Cardiac muscle cell (in vitro differentiated cells and primary cell): ENCODE results near the gene AOPEP. TPM values are rescaled to one million over a fixed set of nuclear protein-coding genes. Genes with fewer than 3 reads are reported as not detected.

ENCODE experiments used
- DNase-seq, 2 donors: peaks; one replicate each; pipeline versions ENCODE4 v3.0.0 to v3.0.0-alpha.2; 2010 to 2017; ENCODE audit warnings: low read depth in 1 of 2, low spot score in 1 of 2
- H3K27ac ChIP-seq: fragments of 200-600 bp; sonication (generic); 2 replicates; pipeline ENCODE4 v1.5.1; 2016
- H3K27me3 ChIP-seq: fragments of 200-600 bp; sonication (generic); 2 replicates; pipeline ENCODE4 v1.6.0; 2016; ENCODE audit warnings: control low read depth
- H3K36me3 ChIP-seq: fragments of 200-600 bp; sonication (generic); 2 replicates; pipeline ENCODE4 v1.5.1; 2016; ENCODE audit warnings: control low read depth
- H3K4me1 ChIP-seq: fragments of 200-600 bp; sonication (generic); 2 replicates; pipeline ENCODE4 v1.8.1; 2017; ENCODE audit warnings: low read depth, mild to moderate bottlenecking, mixed run types
- H3K4me3 ChIP-seq: fragments of 200-600 bp; sonication (generic); 2 replicates; pipeline ENCODE4 v1.5.1; 2016; ENCODE audit warnings: mild to moderate bottlenecking
- H3K9me3 ChIP-seq: fragments of 200-600 bp; sonication (generic); 2 replicates; pipeline ENCODE4 v1.5.1; 2017; ENCODE audit warnings: low read depth, mild to moderate bottlenecking, control low read depth
- CTCF ChIP-seq: IDR thresholded peaks from 2 replicates; pipeline ENCODE4 v1.5.1; 2012; ENCODE audit warnings: low read depth, mild to moderate bottlenecking, low read length
- polyA plus RNA-seq: library from polyadenylated mRNA; unstranded; fragments of >200 nt; fragmentation: Nextera tagmentation; extraction: Ambion mirVana; gene quantifications from 2 replicates; pipeline ENCODE4 v1.2.1, GENCODE V29; 2016
- total RNA-seq: library from RNA; depleted of rRNA; stranded (reverse); fragments of >200 nt; gene quantifications from 2 replicates; pipeline ENCODE4 v1.2.3, GENCODE V29; 2016

Gene AOPEP
- total and polyA plus RNA-seq, 2 experiments from 2014 or later = 46.8 to 88.7 TPM

GRCh38 chr9:94993821-94994165, 267.3 kb downstream of the AOPEP start:
- peaks cover 25% of the 10 kb centered on the region for H3K4me1 ChIP-seq
- H3K4me3 ChIP-seq = no peak overlapping the region
- DNase-seq = no peak
- H3K36me3 ChIP-seq = no peaks in the 10 kb centered on the region
- no peak overlapping the region for H3K27ac ChIP-seq
- no peaks in the 10 kb centered on the region for H3K27me3 ChIP-seq
- no peaks in the 10 kb centered on the region for H3K9me3 ChIP-seq
- no peak for TF ChIP-seq CTCF

- Histone ChIP-seq H3K36me3 (no peaks in the 10 kb centered on the region), H3K4me1 (peaks cover 25% of the 10 kb centered on the region), H3K9me3 (no peaks in the 10 kb centered on the region), H3K27me3 (no peaks in the 10 kb centered on the region), H3K4me3 (no peak overlapping the region), H3K27ac (peak overlapping the region; percentile 93)
- TF ChIP-seq CTCF = no peak
- DNase-seq = no peak
Observed at GRCh38 chr9:94995048-94995693, 268.7 kb downstream of the AOPEP start.

GRCh38 chr9:94996641-94997040, 270.1 kb downstream of the AOPEP start:
- Histone ChIP-seq H3K4me1 (peaks cover 23% of the 10 kb centered on the region), H3K27ac (peak overlapping the region; percentile 93), H3K9me3 (no peaks in the 10 kb centered on the region), H3K4me3 (no peak overlapping the region), H3K27me3 (no peaks in the 10 kb centered on the region), H3K36me3 (no peaks in the 10 kb centered on the region)
- no peak for TF ChIP-seq CTCF
- no peak for DNase-seq

- Histone ChIP-seq H3K27ac (no peak overlapping the region), H3K9me3 (no peaks in the 10 kb centered on the region), H3K36me3 (no peaks in the 10 kb centered on the region), H3K27me3 (peaks cover 6% of the 10 kb centered on the region), H3K4me1 (peaks cover 19% of the 10 kb centered on the region), H3K4me3 (no peak overlapping the region)
- TF ChIP-seq CTCF = no peak
- DNase-seq = no peak
Observed at GRCh38 chr9:94997727-94998126, 271.2 kb downstream of the AOPEP start.

- no peaks in the 10 kb centered on the region for H3K36me3 ChIP-seq
- no peak for TF ChIP-seq CTCF
- no peaks in the 10 kb centered on the region for H3K9me3 ChIP-seq
- H3K27me3 ChIP-seq = peaks cover 7% of the 10 kb centered on the region
- no peak for DNase-seq
- H3K4me1 ChIP-seq = peaks cover 25% of the 10 kb centered on the region
- no peak overlapping the region for H3K27ac ChIP-seq
- no peak overlapping the region for H3K4me3 ChIP-seq
Observed at GRCh38 chr9:94999832-95000231, 273.3 kb downstream of the AOPEP start.
